ENCODE data around the gene CPNE8. TPM values are rescaled to one million over a fixed set of nuclear protein-coding genes. Genes with fewer than 3 reads are reported as not detected.

CPNE8 gene
- total RNA-seq, 2 experiments from 2014 or later = not detected

DNA sequence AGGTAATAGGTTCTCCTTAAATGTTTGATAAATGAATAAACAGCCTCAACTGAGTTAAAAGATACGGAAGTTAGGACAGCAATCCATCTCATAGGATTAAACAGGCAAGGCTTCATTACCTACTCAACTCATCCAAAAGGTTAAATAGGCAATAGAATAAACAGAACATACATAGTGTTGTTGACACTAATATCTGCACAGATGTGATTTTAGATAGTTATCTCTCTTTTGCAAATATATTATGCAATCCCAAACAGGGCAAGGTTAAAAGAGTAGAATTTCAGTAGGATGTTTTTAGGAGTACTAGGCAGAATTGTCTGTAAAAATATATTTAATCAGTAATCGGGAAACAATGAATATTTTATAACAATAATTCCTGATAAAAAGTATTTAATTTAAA is 276.3 kb downstream of the CPNE8 start:
- Histone ChIP-seq H3K4me2 (ENCODE audit: low read length) (no peak overlapping the region), H3K27ac (ENCODE audit: low read depth, low read length, poor library complexity, severe bottlenecking) (no peak overlapping the region), H3K9me2 (ENCODE audit: insufficient read depth, low read length) (no peaks in the 10 kb centered on the region), H3K36me3 (ENCODE audit: insufficient read depth, low read length) (no peaks in the 10 kb centered on the region), H3K4me1 (ENCODE audit: insufficient read depth, low read length, poor library complexity, severe bottlenecking) (no peaks in the 10 kb centered on the region), H3K79me2 (ENCODE audit: insufficient read depth, low read depth, low read length) (no peaks in the 10 kb centered on the region), H3K9me3 (ENCODE audit: low read length) (no peaks in the 10 kb centered on the region), H3K4me3 (ENCODE audit: low read depth, low read length, poor library complexity, severe bottlenecking) (no peak overlapping the region), H4K20me1 (ENCODE audit: insufficient read depth, low read length) (no peaks in the 10 kb centered on the region), H2AFZ (ENCODE audit: low read length) (no peak overlapping the region)
- BruUV-seq (replicated peaks) = no TSS peak
- no peak for DNase-seq (ENCODE audit: low spot score)
- intact Hi-C loops (cut with micrococcal nuclease; ENCODE audit: unreplicated experiment) = no loop called here
- ChIA-PET CTCF (ENCODE audit: unreplicated experiment) (no interaction called here), POLR2A (no interaction called here)
- TF ChIP-seq, protein P1, sequence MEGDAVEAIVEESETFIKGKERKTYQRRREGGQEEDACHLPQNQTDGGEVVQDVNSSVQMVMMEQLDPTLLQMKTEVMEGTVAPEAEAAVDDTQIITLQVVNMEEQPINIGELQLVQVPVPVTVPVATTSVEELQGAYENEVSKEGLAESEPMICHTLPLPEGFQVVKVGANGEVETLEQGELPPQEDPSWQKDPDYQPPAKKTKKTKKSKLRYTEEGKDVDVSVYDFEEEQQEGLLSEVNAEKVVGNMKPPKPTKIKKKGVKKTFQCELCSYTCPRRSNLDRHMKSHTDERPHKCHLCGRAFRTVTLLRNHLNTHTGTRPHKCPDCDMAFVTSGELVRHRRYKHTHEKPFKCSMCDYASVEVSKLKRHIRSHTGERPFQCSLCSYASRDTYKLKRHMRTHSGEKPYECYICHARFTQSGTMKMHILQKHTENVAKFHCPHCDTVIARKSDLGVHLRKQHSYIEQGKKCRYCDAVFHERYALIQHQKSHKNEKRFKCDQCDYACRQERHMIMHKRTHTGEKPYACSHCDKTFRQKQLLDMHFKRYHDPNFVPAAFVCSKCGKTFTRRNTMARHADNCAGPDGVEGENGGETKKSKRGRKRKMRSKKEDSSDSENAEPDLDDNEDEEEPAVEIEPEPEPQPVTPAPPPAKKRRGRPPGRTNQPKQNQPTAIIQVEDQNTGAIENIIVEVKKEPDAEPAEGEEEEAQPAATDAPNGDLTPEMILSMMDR (conservative IDR thresholded peaks at IDR 0.05; ENCODE audit: low read length) = no peak

DNA sequence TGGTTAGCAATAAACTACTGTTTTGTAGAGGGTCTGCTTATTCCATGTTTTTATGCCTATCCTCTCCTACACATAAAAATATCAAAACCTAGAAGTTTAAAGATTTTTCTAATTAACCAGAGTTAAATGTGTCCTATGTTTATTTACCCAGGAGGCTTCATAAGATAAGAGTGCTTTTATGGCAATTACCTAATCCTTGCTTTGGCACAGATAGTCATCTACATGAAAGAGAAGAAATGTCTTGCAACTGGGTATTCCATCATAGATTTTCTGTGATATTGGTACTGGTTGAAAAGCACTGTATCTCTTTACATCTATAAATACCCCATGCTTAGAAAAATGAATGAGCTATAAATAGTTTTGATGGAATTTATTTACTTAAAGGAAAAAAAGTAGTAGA is 277.1 kb downstream of the CPNE8 start:
- Histone ChIP-seq H3K27ac (ENCODE audit: low read depth, low read length, poor library complexity, severe bottlenecking) (no peak overlapping the region), H4K20me1 (ENCODE audit: insufficient read depth, low read length) (no peaks in the 10 kb centered on the region), H3K9me3 (ENCODE audit: low read length) (no peaks in the 10 kb centered on the region), H3K4me2 (ENCODE audit: low read length) (no peak overlapping the region), H3K4me1 (ENCODE audit: insufficient read depth, low read length, poor library complexity, severe bottlenecking) (no peaks in the 10 kb centered on the region), H2AFZ (ENCODE audit: low read length) (no peak overlapping the region), H3K4me3 (ENCODE audit: low read depth, low read length, poor library complexity, severe bottlenecking) (no peak overlapping the region), H3K9me2 (ENCODE audit: insufficient read depth, low read length) (no peaks in the 10 kb centered on the region), H3K79me2 (ENCODE audit: insufficient read depth, low read depth, low read length) (no peaks in the 10 kb centered on the region), H3K36me3 (ENCODE audit: insufficient read depth, low read length) (no peaks in the 10 kb centered on the region)
- intact Hi-C loops (cut with micrococcal nuclease; ENCODE audit: unreplicated experiment) = no loop called here
- DNase-seq (ENCODE audit: low spot score) = no peak
- no peak for TF ChIP-seq EZH2phosphoT487 (IDR thresholded peaks at IDR 0.05; ENCODE audit: borderline replicate concordance, low read depth, low read length)
- TF ChIP-seq, protein P1 (conservative IDR thresholded peaks at IDR 0.05; ENCODE audit: low read length) = no peak
- ChIA-PET CTCF (ENCODE audit: unreplicated experiment) (no interaction called here), POLR2A (no interaction called here)
- no TSS peak for BruUV-seq (replicated peaks)

DNA sequence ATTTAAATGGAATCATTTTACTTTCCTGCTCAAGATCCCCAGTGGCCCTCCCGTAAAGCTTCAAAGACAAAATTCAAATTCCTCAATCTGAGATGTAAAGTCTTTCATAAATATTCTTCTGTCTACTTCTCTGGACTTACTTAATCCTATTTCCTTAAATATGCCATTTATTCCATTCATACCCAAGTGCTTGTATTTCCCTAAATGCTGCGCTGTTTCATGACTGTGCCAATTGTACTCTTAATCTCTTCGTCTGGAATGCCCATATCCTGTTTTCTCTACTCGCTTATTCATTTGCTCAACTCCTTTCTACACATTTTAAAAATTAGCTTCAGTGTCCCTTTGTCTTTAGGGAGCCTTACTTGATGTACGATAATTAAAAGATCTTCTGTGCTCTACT is 280.1 kb downstream of the CPNE8 start:
- no peak for DNase-seq (ENCODE audit: low spot score)
- H3K4me2 ChIP-seq (ENCODE audit: low read length) = no peak overlapping the region
- H4K20me1 ChIP-seq (ENCODE audit: insufficient read depth, low read length) = no peaks in the 10 kb centered on the region
- BruUV-seq (replicated peaks) = no TSS peak
- no peaks in the 10 kb centered on the region for H3K9me3 ChIP-seq (ENCODE audit: low read length)
- H3K4me1 ChIP-seq (ENCODE audit: insufficient read depth, low read length, poor library complexity, severe bottlenecking) = no peaks in the 10 kb centered on the region
- ChIA-PET CTCF (ENCODE audit: unreplicated experiment) (no interaction called here), POLR2A (interaction anchor here (0.7 kb wide), 1 partner anchor 32 kb away, joined by 3 read pairs; no protein-coding TSS in a partner anchor)
- H3K4me3 ChIP-seq (ENCODE audit: low read depth, low read length, poor library complexity, severe bottlenecking) = no peak overlapping the region
- no peak overlapping the region for H3K27ac ChIP-seq (ENCODE audit: low read depth, low read length, poor library complexity, severe bottlenecking)
- TF ChIP-seq EZH2phosphoT487 (IDR thresholded peaks at IDR 0.05; ENCODE audit: borderline replicate concordance, low read depth, low read length) = no peak
- TF ChIP-seq, protein P1 (conservative IDR thresholded peaks at IDR 0.05; ENCODE audit: low read length) = no peak
- intact Hi-C loops (cut with micrococcal nuclease; ENCODE audit: unreplicated experiment) = no loop called here
- no peaks in the 10 kb centered on the region for H3K9me2 ChIP-seq (ENCODE audit: insufficient read depth, low read length)
- H3K36me3 ChIP-seq (ENCODE audit: insufficient read depth, low read length) = no peaks in the 10 kb centered on the region
- H3K79me2 ChIP-seq (ENCODE audit: insufficient read depth, low read depth, low read length) = no peaks in the 10 kb centered on the region
- H2AFZ ChIP-seq (ENCODE audit: low read length) = no peak overlapping the region

Measured in OCI-LY7 (cell line).